AG04450 (cell line): ENCODE results near the gene MT1F. TPM values are rescaled to one million over a fixed set of nuclear protein-coding genes. Genes with fewer than 3 reads are reported as not detected.

Source experiments
- CTCF ChIA-PET: fragments of 300-600, 350-600 bp; formaldehyde crosslinking; extraction: SDS; loops from one replicate; lab custom pipeline; 2022; ENCODE audit warnings: antibody characterized with exemption, inconsistent platforms; lab: Charles Lee
- POLR2A ChIA-PET: fragments of 350-600 bp; formaldehyde crosslinking; extraction: SDS; loops from one replicate; lab custom pipeline; 2021; ENCODE audit warnings: antibody characterized with exemption, inconsistent platforms; lab: Yijun Ruan, JAX
- DNase-seq: peaks from one replicate; pipeline ENCODE4 v3.0.0-alpha.2; 2011; ENCODE audit warnings: low read depth, low spot score
- H3K27ac ChIP-seq: one replicate; pipeline ENCODE4 v1.5.1; 2012; ENCODE audit warnings: low read depth, low read length, control low read depth
- H3K27me3 ChIP-seq: one replicate; pipeline ENCODE4 v1.6.0; 2012; ENCODE audit warnings: low read length; ENCODE audit not compliant: control insufficient read depth, insufficient read depth
- H3K4me3 ChIP-seq: 2 replicates; pipeline ENCODE4 v1.5.1; 2011; ENCODE audit warnings: mild to moderate bottlenecking, low read depth, low read length, control low read depth
- H3K9me3 ChIP-seq: 2 replicates; pipeline ENCODE4 v1.5.1; 2012; ENCODE audit warnings: low read length; ENCODE audit not compliant: control insufficient read depth, insufficient read depth
- CTCF ChIP-seq: IDR thresholded peaks from 2 replicates; pipeline ENCODE4 v1.5.1; 2011; ENCODE audit warnings: low read depth, low read length, control low read depth, inconsistent platforms
- polyA plus RNA-seq: library from polyadenylated mRNA; depleted of rRNA; stranded (reverse); fragments of >200 nt; gene quantifications from 2 replicates; pipeline ENCODE4 v1.2.3, GENCODE V29; 2011

The MT1F gene
- polyA plus RNA-seq, 1 experiment: 0.35 TPM

- CTCF ChIA-PET: interaction anchor here (2.1 kb wide), 1 partner anchor 13 kb away, joined by 10 read pairs; no protein-coding TSS in a partner anchor
- Histone ChIP-seq H3K4me3 (no peak overlapping the region), H3K27me3 (no peaks in the 10 kb centered on the region), H3K9me3 (peaks cover 13% of the 10 kb centered on the region), H3K27ac (no peak overlapping the region)
- DNase-seq: no peak
- TF ChIP-seq CTCF: no peak
- POLR2A ChIA-PET: no interaction called here
Observed at GRCh38 chr16:56688762-56689161, 31.0 kb downstream of the MT1F start.

GRCh38 chr16:56689171-56689570, 31.4 kb downstream of the MT1F start:
- Histone ChIP-seq H3K27me3 (no peaks in the 10 kb centered on the region), H3K4me3 (no peak overlapping the region), H3K27ac (no peak overlapping the region), H3K9me3 (peaks cover 13% of the 10 kb centered on the region)
- CTCF ChIA-PET: interaction anchor here (2.1 kb wide), 1 partner anchor 12 kb away, joined by 10 read pairs; no protein-coding TSS in a partner anchor
- no peak for DNase-seq
- TF ChIP-seq CTCF: no peak
- POLR2A ChIA-PET: no interaction called here

GRCh38 chr16:56690420-56691122, 32.8 kb downstream of the MT1F start:
- Histone ChIP-seq H3K9me3 (peaks cover 20% of the 10 kb centered on the region), H3K4me3 (no peak overlapping the region), H3K27me3 (no peaks in the 10 kb centered on the region), H3K27ac (no peak overlapping the region)
- no peak for DNase-seq
- ChIA-PET POLR2A (no interaction called here), CTCF (interaction anchor here (0.7 to 2.1 kb wide), 3 partner anchors 11 to 171 kb away, joined by 3 to 10 read pairs (median 3); no protein-coding TSS in a partner anchor)
- TF ChIP-seq CTCF: no peak

- ChIA-PET CTCF (interaction anchor here (0.7 kb wide), 1 partner anchor 18 kb away, joined by 4 read pairs; no protein-coding TSS in a partner anchor), POLR2A (no interaction called here)
- no peak for DNase-seq
Observed at GRCh38 chr16:56691885-56692284, 34.1 kb downstream of the MT1F start.

More at GRCh38 chr16:56691885-56692284, 34.1 kb downstream of the MT1F start:
- H3K27ac ChIP-seq: no peak overlapping the region
- peaks cover 11% of the 10 kb centered on the region; the same call in 1 of the 2 replicates for H3K9me3 ChIP-seq
- H3K4me3 ChIP-seq: no peak overlapping the region
- TF ChIP-seq CTCF: no peak
- H3K27me3 ChIP-seq: no peaks in the 10 kb centered on the region
